ENCODE measurements around the gene FAM221B.

DNA sequence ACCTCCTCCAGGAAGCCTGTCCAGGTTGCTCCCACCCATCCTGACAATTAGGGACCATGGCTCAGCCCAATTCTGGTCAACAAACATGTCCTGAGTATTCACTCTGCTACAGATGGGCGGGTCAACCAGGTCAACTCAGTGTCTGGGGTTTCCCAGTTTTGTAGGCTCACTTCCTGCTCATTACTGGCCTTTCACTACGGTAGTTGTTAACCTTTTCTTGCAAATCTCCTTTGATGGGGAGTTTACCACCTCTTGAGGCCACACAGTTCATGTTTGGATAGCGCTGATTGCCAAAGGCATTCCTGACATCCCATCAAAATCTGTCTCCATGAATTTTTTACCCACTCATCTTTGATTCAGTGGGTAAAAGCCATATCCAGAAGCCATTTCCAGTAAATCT lies 14.3 kb upstream of the FAM221B start:
- TF ChIP-seq EZH2 (optimal IDR thresholded peaks at IDR 0.05; ENCODE audit: low read depth, low read length): no peak
- TF ChIP-seq, protein P1, sequence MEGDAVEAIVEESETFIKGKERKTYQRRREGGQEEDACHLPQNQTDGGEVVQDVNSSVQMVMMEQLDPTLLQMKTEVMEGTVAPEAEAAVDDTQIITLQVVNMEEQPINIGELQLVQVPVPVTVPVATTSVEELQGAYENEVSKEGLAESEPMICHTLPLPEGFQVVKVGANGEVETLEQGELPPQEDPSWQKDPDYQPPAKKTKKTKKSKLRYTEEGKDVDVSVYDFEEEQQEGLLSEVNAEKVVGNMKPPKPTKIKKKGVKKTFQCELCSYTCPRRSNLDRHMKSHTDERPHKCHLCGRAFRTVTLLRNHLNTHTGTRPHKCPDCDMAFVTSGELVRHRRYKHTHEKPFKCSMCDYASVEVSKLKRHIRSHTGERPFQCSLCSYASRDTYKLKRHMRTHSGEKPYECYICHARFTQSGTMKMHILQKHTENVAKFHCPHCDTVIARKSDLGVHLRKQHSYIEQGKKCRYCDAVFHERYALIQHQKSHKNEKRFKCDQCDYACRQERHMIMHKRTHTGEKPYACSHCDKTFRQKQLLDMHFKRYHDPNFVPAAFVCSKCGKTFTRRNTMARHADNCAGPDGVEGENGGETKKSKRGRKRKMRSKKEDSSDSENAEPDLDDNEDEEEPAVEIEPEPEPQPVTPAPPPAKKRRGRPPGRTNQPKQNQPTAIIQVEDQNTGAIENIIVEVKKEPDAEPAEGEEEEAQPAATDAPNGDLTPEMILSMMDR (IDR thresholded peaks at IDR 0.05; ENCODE audit: low read length): no peak

All from MM.1S (cell line).